HG03442 (cell line): ENCODE data around the gene GRIN2C.

Experiments
- ATAC-seq: cut with Tn5 transposase; IDR thresholded peaks from one replicate; pipeline ENCODE4 v1.9.1; 2021; ENCODE audit warnings: mild to moderate bottlenecking, moderate library complexity; ENCODE audit not compliant: unreplicated experiment

Gene GRIN2C

GRCh38 chr17:74822939-74823367 lies 36.7 kb downstream of the GRIN2C start:
- no peak for ATAC-seq

GRCh38 chr17:74822335-74822938 lies 37.2 kb downstream of the GRIN2C start:
- ATAC-seq, result no peak

GRCh38 chr17:74821655-74822334 lies 37.9 kb downstream of the GRIN2C start:
- ATAC-seq, result no peak

DNA sequence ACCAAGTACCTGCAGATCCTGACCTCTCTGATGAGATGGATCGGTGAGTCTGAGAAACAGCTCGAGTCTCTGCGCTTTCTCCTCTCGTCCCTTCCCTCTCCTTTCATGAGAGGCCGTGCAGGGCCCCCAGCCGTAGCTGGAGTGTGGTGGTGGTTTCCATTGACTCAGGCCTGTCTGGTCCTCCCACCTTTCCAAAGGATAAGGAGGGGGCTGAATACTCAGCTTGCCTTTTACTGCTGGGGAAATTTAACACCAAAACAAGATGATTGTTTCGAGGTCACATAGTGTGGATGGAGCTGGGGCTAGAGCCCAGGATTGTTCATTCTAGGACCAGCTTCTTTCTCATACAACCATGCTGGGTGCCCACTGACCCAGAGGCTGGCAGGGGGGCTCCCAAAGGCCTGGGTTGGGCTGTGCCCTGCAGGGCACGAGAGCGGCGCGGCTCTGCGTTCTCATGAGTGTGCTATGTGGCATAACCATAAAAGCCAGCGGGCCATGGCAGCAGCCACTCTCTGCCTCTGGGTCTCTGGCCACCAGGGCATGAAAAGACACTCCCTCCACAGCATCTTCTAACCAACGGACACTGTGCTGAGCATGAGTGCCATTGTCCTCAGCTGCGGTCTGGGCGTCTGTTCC lies 39.8 kb downstream of the GRIN2C start:
- no peak for ATAC-seq

- no peak for ATAC-seq
These were observed 41.3 kb downstream of the GRIN2C start for GRCh38 chr17:74818291-74818938.

DNA sequence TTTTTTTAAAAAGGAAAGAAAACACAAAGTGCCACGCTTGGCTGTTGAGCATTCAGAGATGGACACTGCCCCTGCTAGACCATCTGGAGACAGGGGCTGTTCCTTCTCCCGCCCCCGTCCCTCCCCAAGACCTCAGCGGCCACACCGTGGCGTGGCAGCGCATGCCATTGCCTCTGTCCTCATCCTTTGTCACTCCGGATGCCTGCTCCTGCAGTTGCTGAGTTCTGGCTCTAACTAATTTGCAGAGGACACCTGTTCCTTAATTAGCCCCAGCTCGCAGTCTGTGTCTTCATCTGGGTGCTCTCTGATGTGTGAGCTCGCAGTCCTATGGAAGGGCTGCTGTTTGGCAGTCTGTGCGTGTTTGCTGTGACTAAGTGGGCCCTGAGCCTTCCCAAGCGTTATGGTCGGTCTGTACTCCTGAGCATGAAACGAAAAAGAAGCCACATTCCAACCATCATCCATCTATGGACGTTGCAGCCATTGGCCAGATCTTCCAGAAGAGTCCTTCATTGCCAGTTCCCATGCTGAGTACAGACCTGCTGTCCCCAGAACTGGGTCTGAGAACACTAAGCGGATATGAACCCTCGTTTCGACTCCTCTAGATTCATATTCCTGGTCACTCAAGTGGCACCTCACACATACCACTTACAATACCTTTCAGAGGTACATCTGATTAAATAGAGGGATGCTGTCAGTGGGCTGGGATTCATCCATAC lies 42.6 kb downstream of the GRIN2C start:
- ATAC-seq, result no peak

DNA sequence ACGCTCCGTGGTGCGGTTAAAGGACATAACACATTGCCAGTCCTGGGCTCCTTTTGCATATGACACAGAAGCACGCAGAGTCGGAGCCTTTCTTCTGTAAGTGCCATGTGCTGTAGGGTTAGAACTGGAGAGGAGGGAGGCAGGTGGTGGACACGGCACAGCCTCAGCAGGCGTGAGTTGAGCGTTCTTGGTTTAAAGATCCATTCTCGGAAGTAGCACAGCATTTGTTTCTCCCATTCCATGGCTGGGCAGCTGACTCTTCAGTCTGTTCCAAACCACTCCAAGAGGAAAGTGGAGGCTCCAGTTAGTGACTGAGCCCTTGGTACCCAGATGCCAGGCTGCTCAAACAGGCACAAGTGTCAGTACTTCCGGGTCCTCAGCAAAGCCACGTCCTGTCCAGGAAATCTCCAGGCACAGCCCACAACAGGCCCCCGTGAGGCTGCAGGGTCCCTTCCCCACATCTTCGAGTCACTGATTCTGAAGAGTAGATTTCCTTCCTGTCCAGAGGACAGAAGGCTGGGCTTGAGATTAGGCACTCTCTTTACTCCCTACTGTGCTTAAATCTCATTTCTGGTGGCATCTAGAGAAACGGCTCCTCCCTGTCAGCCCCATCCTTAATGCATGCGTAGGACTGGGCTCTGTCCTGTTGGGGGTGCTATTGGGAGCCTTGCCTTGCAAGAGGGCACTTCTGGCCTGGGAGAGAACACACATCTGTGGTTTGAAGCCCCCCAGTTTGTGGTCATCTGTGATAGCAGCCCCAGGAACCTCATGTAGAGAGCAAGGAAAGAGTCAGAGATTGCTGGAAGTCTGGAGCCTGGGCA lies 43.9 kb downstream of the GRIN2C start:
- no peak for ATAC-seq

GRCh38 chr17:74815067-74815466 lies 44.6 kb downstream of the GRIN2C start:
- ATAC-seq, result no peak

GRCh38 chr17:74814453-74814852 lies 45.2 kb downstream of the GRIN2C start:
- ATAC-seq, result no peak

GRCh38 chr17:74812109-74813009 lies 47.3 kb downstream of the GRIN2C start:
- no peak for ATAC-seq

- no peak for ATAC-seq
These were observed 48.8 kb downstream of the GRIN2C start for GRCh38 chr17:74810699-74811485.

DNA sequence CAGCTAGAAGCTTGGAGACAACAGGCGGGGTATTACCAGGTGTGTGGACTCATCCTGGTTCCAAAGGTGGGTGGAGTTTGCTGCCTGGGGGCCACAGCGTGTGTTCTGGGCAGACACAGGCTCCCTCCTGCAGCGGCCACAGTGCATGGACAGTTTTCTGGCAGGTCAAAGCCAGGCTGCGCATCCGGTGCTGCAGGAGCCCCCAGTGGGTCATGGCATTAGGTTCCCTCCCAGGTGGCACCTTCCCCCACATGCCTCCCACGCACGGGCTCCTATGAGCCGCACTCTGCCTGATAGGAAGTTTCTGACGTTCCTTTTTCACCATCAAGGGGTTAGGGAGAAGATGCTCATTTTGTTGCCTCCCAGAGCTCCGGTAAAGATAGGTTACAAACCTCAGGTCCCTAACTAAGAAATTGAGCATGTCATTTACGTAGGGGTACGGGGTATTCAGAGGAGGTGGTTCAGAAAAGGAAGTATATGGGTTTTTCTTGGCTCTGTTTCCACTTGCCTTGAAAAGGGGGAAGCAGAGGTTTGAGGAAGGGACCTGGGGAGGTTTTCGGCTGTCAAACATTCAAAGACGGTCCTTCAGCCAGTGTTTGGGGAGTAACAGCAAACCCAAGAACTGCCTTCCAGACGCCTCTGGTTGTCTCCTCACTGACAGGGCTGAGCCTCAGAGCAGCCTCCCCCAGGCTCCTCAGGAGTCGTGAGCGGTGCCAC lies 50.8 kb downstream of the GRIN2C start:
- no peak for ATAC-seq

DNA sequence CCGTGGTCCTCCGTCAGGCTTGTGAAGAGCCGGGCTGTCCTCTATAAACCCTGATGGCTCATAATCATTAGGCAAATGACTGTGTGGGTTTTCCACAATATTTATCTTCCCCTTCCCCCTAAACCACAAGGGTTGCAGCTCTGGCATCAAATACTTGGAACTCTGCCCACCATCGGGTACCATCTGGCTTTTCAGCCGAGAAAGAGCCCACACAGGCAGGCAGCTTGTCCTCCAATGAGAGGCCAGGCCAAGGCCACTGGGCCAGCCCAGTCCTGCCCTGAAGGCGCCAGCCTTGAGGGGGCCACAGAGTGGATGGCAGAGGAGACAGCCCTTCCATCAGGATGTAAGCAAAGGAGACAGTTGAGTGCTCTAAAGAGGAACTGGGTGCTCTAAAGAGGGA lies 51.8 kb downstream of the GRIN2C start:
- ATAC-seq, result no peak

DNA sequence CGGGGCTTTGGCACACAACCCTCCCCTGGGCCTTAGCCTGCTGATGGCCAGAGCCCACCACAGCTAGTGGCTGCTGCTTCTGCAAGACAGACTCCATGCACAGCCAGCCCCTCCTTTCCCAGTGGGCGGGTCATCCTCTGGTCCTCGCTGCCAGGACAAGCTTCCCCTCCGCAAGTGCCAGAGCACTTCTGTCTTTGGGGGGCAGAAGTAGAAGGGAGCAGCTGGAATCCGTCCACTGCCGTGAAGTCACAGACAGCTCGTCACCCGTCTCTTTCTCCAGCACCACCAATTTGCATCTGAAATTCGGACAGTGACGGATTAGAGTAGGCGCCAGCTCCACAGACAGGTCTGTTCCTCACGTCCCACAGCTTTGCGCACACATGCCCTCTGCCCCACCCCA lies 52.2 kb downstream of the GRIN2C start:
- ATAC-seq, result no peak

DNA sequence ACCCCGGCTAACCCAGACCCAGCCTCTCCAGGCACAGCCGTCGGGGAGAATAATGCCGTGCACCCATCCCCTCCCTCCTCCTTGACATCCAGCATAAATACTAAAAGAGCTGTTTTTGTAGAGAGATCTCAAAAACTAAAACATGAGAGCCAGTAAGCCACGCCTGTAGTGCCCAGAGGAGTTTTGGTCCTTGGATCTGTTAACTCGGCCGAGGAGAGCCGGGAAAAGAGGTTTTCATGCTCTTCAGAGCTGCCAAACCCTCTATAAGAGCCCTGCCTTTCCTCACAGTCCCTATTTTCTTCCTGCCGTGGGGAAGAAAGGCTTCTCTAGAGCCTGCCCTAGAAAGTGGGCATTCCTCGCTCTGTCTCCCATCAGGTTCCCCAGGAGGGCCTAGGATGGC lies 53.4 kb downstream of the GRIN2C start:
- no peak for ATAC-seq

- no peak for ATAC-seq
These were observed 54.1 kb downstream of the GRIN2C start for GRCh38 chr17:74805591-74805991.

GRCh38 chr17:74804683-74805082 lies 55.0 kb downstream of the GRIN2C start:
- ATAC-seq, result no peak

DNA sequence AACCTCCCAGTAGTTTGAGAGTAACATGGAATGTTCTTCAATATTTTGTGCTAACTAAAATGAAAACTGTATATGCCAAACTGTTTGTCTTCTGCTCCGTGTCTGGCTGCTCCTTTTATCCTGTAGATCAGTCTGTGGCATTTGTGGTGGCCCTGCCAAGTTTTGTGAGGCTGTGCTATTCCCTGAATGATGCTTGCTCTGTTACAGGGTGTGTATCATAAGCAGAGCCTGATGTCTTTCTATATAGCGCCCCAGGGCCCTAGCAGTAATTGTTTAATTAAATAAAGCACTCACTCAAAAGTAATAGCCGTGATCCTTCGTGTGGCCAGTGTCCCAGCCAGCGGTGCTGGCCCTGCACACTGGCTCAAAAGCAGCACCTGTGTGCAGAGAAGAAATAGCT lies 55.7 kb downstream of the GRIN2C start:
- ATAC-seq, result no peak
